Keratinocyte (primary cell): ENCODE results near the gene MGAT3. TPM values are rescaled to one million over a fixed set of nuclear protein-coding genes. Genes with fewer than 3 reads are reported as not detected.

Experiments
- DNase-seq: peaks from one replicate; pipeline ENCODE4 v3.0.0-alpha.2; 2011; ENCODE audit warnings: low read depth, missing footprints, low spot score
- FAIRE-seq: peaks from 2 replicates; lab custom pipeline; 2011; peaks lifted over from hg19 to GRCh38; lab: Jason Lieb, UNC
- H2AFZ ChIP-seq: 2 replicates; pipeline ENCODE4 v1.6.0; 2012; ENCODE audit warnings: low read length, control low read depth, inconsistent platforms; ENCODE audit not compliant: control insufficient read depth
- H3K27ac ChIP-seq: 2 replicates; pipeline ENCODE4 v1.5.1; 2011; ENCODE audit warnings: low read length; ENCODE audit not compliant: control insufficient read depth, insufficient read depth
- H3K27me3 ChIP-seq: 3 replicates; pipeline ENCODE4 v1.6.0; 2011; ENCODE audit warnings: low read length; ENCODE audit not compliant: control insufficient read depth, insufficient read depth; ENCODE audit errors: extremely low read depth
- H3K36me3 ChIP-seq, 2 experiments: 2 replicates in 1 of 2; 3 replicates in 1 of 2; pipeline ENCODE4 v1.5.1; 2011; ENCODE audit warnings: low read length in 2 of 2, mild to moderate bottlenecking in 1 of 2; ENCODE audit not compliant: control insufficient read depth in 2 of 2, insufficient read depth in 2 of 2; ENCODE audit errors: extremely low read depth in 1 of 2
- H3K4me1 ChIP-seq: 3 replicates; pipeline ENCODE4 v1.5.1; 2011; ENCODE audit warnings: low read length; ENCODE audit not compliant: control insufficient read depth, insufficient read depth; ENCODE audit errors: extremely low read depth
- H3K4me2 ChIP-seq: 3 replicates; pipeline ENCODE4 v1.6.0; 2011; ENCODE audit warnings: low read depth, low read length; ENCODE audit not compliant: control insufficient read depth, insufficient read depth; ENCODE audit errors: extremely low read depth
- H3K4me3 ChIP-seq, 3 experiments: fragments of 200-600 bp in 1 of 3; sonication (generic) in 1 of 3; 2 replicates in 2 of 3; 3 replicates in 1 of 3; pipeline ENCODE4 v1.5.1; 2011 to 2016; ENCODE audit warnings: low read length in 3 of 3, mild to moderate bottlenecking in 3 of 3, control low read depth in 2 of 3, inconsistent platforms in 1 of 3, low read depth in 1 of 3, mixed read lengths in 1 of 3, mixed run types in 1 of 3, moderate library complexity in 1 of 3; ENCODE audit not compliant: control insufficient read depth in 2 of 3, insufficient read depth in 2 of 3; ENCODE audit errors: extremely low read depth in 1 of 3
- H3K79me2 ChIP-seq: 2 replicates; pipeline ENCODE4 v1.6.0; 2012; ENCODE audit warnings: low read length; ENCODE audit not compliant: control insufficient read depth, insufficient read depth
- H3K9ac ChIP-seq: 3 replicates; pipeline ENCODE4 v1.6.0; 2011; ENCODE audit warnings: low read length; ENCODE audit not compliant: control insufficient read depth, insufficient read depth; ENCODE audit errors: extremely low read depth
- H3K9me1 ChIP-seq: 3 replicates; pipeline ENCODE4 v1.6.0; 2011; ENCODE audit warnings: low read length; ENCODE audit not compliant: control insufficient read depth, insufficient read depth; ENCODE audit errors: extremely low read depth
- H3K9me3 ChIP-seq: 2 replicates; pipeline ENCODE4 v1.5.1; 2012; ENCODE audit warnings: low read depth, low read length; ENCODE audit not compliant: control insufficient read depth
- H4K20me1 ChIP-seq: 3 replicates; pipeline ENCODE4 v1.6.0; 2011; ENCODE audit warnings: low read length; ENCODE audit not compliant: control insufficient read depth, insufficient read depth; ENCODE audit errors: extremely low read depth
- CTCF ChIP-seq, 3 experiments: IDR thresholded peaks in 1 of 3; conservative IDR thresholded peaks in 1 of 3; optimal IDR thresholded peaks in 1 of 3; 2 replicates in 2 of 3; 3 replicates in 1 of 3; pipeline versions ENCODE3 to v1.5.1; 2011; ENCODE audit warnings: low read length in 3 of 3, mild to moderate bottlenecking in 3 of 3, moderate library complexity in 2 of 3, control low read depth in 1 of 3, inconsistent platforms in 1 of 3; ENCODE audit not compliant: insufficient read depth in 2 of 3; ENCODE audit errors: extremely low read depth in 1 of 3
- EZH2 ChIP-seq: IDR thresholded peaks from one replicate; pipeline ENCODE4 v1.6.1; 2012; ENCODE audit warnings: inconsistent platforms, mild to moderate bottlenecking, low read length, moderate library complexity
- dilution Hi-C: fragments of 300-500 bp; cut with MboI; formaldehyde crosslinking; loops from one replicate; pipeline ENCODE4 v1.7.0; 2020; ENCODE audit warnings: low sequenced_read_pairs; ENCODE audit not compliant: extremely low pct_ligation_motif_present
- polyA plus RNA-seq, 5 experiments: library from polyadenylated mRNA; depleted of rRNA in 3 of 5; stranded (reverse) in 3 of 5; stranded (forward) in 1 of 5; unstranded in 1 of 5; fragments of >200 nt; gene quantifications; 1 replicate in 1 of 5; 2 replicates in 3 of 5; 3 replicates in 1 of 5; pipeline versions ENCODE4 v1.2.1 to v1.2.3, GENCODE V29; 2011 to 2012; ENCODE audit warnings: missing spikeins in 2 of 5, low read depth in 1 of 5, low replicate concordance in 1 of 5

The MGAT3 gene
- polyA plus RNA-seq, 1 donor (not counting 4 experiments of a cell fraction or from before 2014, with no cell fraction given) = not detected

GRCh38 chr22:39524753-39525657, 68.2 kb downstream of the MGAT3 start:
- FAIRE-seq (no peak), DNase-seq (no peak)
- Histone ChIP-seq H3K4me3 (no peak overlapping the region), H4K20me1 (peaks cover 67% of the 10 kb centered on the region), H3K27me3 (no peaks in the 10 kb centered on the region), H2AFZ (no peak overlapping the region), H3K9me1 (peaks cover 4% of the 10 kb centered on the region), H3K4me2 (no peak overlapping the region), H3K9me3 (no peaks in the 10 kb centered on the region), H3K27ac (no peak overlapping the region), H3K36me3 (peaks cover 14 to 57% of the 10 kb centered on the region in 2 experiments), H3K79me2 (peaks cover 39% of the 10 kb centered on the region), H3K4me1 (peaks cover 35% of the 10 kb centered on the region), H3K9ac (no peak overlapping the region)
- dilution Hi-C loops = no loop called here
- TF ChIP-seq EZH2 (no peak), CTCF (optimal IDR thresholded peaks at IDR 0.05 in 1 of 3, IDR thresholded peaks at IDR 0.05 in 1 of 3, conservative IDR thresholded peaks at IDR 0.05 in 1 of 3; ENCODE audit: extremely low read depth in 1 of 3, insufficient read depth in 2 of 3, low read length in 3 of 3) (no peak)

- H3K9me3 ChIP-seq = no peaks in the 10 kb centered on the region
Measured at GRCh38 chr22:39525658-39525975, 68.8 kb downstream of the MGAT3 start.

More at GRCh38 chr22:39525658-39525975, 68.8 kb downstream of the MGAT3 start:
- DNase-seq (no peak), FAIRE-seq (no peak)
- Histone ChIP-seq H3K27ac (no peak overlapping the region), H4K20me1 (peaks cover 67% of the 10 kb centered on the region), H3K36me3 (peaks cover 17 to 60% of the 10 kb centered on the region in 2 experiments), H2AFZ (no peak overlapping the region), H3K9ac (no peak overlapping the region), H3K79me2 (peaks cover 41% of the 10 kb centered on the region), H3K4me1 (peaks cover 38% of the 10 kb centered on the region), H3K4me2 (no peak overlapping the region), H3K9me1 (peaks cover 4% of the 10 kb centered on the region), H3K27me3 (no peaks in the 10 kb centered on the region), H3K4me3 (no peak overlapping the region)
- TF ChIP-seq CTCF (optimal IDR thresholded peaks at IDR 0.05 in 1 of 3, IDR thresholded peaks at IDR 0.05 in 1 of 3, conservative IDR thresholded peaks at IDR 0.05 in 1 of 3; ENCODE audit: extremely low read depth in 1 of 3, insufficient read depth in 2 of 3, low read length in 3 of 3) = no peak
- TF ChIP-seq EZH2 = no peak
- dilution Hi-C loops = no loop called here
